NCI-H1436 (cell line): ENCODE data around the gene HMGN1.

Experiments used
- DNase-seq: peaks from one replicate; lab custom pipeline; 2025; lab: John Stamatoyannopoulos, UW

Gene HMGN1

GRCh38 chr21:39296891-39297290, 52.0 kb downstream of the HMGN1 start:
- no peak for DNase-seq
